GM12878 (cell line): ENCODE results near the gene MGST3. TPM values are rescaled to one million over a fixed set of nuclear protein-coding genes. Genes with fewer than 3 reads are reported as not detected.

Source experiments
- BRCA1 ChIP-seq: IDR thresholded peaks from 2 replicates; pipeline ENCODE4 v1.6.1; 2011; ENCODE audit warnings: low read depth, low read length, improper control_type of control experiment
- CHD4 ChIP-seq: fragments of 200-600 bp; sonication (generic); IDR thresholded peaks from 2 replicates; pipeline ENCODE4 v1.6.1; 2016; ENCODE audit warnings: mild to moderate bottlenecking
- GABPA ChIP-seq: IDR thresholded peaks from 2 replicates; pipeline ENCODE4 v1.6.1; 2014; ENCODE audit warnings: antibody characterized with exemption, low read depth, mild to moderate bottlenecking, inconsistent platforms
- POLR2AphosphoS5 ChIP-seq: IDR thresholded peaks from 2 replicates; pipeline ENCODE4 v1.6.1; 2011; ENCODE audit warnings: mild to moderate bottlenecking, low read length, inconsistent platforms
- RUNX3 ChIP-seq: IDR thresholded peaks from 2 replicates; pipeline ENCODE4 v1.6.1; 2012; ENCODE audit warnings: low read length, inconsistent platforms
- SMAD5 ChIP-seq: IDR thresholded peaks from 2 replicates; pipeline ENCODE4 v1.6.1; 2016; ENCODE audit warnings: antibody characterized with exemption, low read depth
- ZNF217 ChIP-seq: fragments of 450-650 bp; IDR thresholded peaks from 2 replicates; pipeline ENCODE4 v1.6.1; 2017; ENCODE audit warnings: antibody characterized with exemption, mild to moderate bottlenecking
- polyA plus RNA-seq, 11 experiments: library from polyadenylated mRNA; depleted of rRNA in 4 of 11; unstranded in 6 of 11; stranded (reverse) in 5 of 11; fragments of >200 nt; fragmentation: Nextera tagmentation in 4 of 11; fragmentation: Illumina TruSeq in 1 of 11; extraction: Ambion mirVana in 4 of 11; extraction: Trizol in 1 of 11; gene quantifications; 1 replicate in 1 of 11; 2 replicates in 10 of 11; pipeline versions ENCODE4 v1.2.1 to v1.2.3, GENCODE V29; 2011 to 2016; ENCODE audit warnings: inconsistent platforms in 2 of 11, missing spikeins in 2 of 11, low read depth in 1 of 11
- total RNA-seq, 4 experiments: library from RNA; depleted of rRNA in 3 of 4; stranded (reverse); fragments of >200 nt in 3 of 4; fragmentation: Illumina TruSeq in 1 of 4; extraction: Trizol in 1 of 4; gene quantifications; 2 replicates each; pipeline versions ENCODE4 v1.2.1 to v1.2.3, GENCODE V29; 2013 to 2021
- TF ChIP-seq, protein P1 (sequence below): fragments of 450-650 bp; IDR thresholded peaks from 2 replicates; pipeline ENCODE4 v1.6.1; 2017; ENCODE audit warnings: low read depth, mild to moderate bottlenecking, moderate library complexity
- TF ChIP-seq, protein P2 (sequence below): IDR thresholded peaks from 2 replicates; pipeline ENCODE4 v1.6.1; 2012; ENCODE audit warnings: low read length, inconsistent platforms
- TF ChIP-seq, protein P3 (sequence below): IDR thresholded peaks from 2 replicates; pipeline ENCODE4 v1.6.1; 2011; ENCODE audit warnings: low read depth, low read length, improper control_type of control experiment, borderline replicate concordance
- TF ChIP-seq, protein P4 (sequence below), 3 experiments: IDR thresholded peaks in 2 of 3; conservative IDR thresholded peaks in 1 of 3; 2 replicates each; pipeline ENCODE4 v1.5.1; 2011; ENCODE audit warnings: low read depth in 3 of 3, low read length in 3 of 3, mild to moderate bottlenecking in 3 of 3, control low read depth in 2 of 3, moderate library complexity in 2 of 3, inconsistent platforms in 1 of 3, mixed read lengths in 1 of 3; ENCODE audit not compliant: control insufficient read depth in 2 of 3, insufficient read depth in 1 of 3; ENCODE audit errors: extremely low read depth in 1 of 3

Gene MGST3
- total and polyA plus RNA-seq, 10 of the 15 experiments (the other 5 are each of a cell fraction or from before 2014, with no cell fraction given): 37.3 to 145 (median 68.8) TPM

DNA sequence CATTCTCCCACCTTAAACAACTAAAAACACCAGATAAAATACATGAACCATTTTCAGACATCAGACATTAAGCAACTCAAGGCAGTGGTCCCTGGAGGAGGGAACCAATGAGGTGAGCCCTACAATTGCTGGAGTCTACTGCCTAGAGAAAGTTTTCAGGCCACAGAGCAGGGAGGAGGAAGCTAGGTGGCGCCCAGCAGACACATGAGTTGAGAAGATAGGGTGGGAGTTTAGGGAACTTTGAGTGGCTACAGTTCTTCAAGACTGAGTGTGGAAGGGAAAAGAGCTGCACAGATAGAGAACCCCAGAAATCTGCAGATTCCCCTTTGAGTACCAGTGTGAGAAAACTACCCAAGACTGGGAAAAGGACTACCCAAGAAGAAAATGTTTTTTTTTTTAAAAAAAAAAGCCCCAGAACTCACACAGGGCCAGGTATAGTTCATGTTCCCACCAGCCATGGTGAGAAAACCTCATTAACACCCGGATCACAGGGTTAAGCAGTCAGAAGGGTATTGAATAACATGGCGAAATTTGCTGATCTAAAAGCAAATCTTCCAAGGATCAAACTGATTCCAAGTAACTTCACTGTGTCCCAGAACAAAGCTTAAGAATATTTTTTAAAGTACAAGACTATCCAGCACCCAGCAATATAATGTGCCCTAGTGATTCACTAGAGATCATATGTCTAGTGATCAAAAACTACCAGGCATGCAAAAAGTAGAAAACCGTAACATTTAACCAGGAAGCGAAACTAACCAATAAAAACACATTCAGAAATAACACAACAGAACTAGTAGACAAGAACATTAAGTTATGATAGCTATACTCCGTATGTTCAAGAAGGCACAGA is 55.3 kb downstream of the MGST3 start (continued):
- TF ChIP-seq, protein P1, sequence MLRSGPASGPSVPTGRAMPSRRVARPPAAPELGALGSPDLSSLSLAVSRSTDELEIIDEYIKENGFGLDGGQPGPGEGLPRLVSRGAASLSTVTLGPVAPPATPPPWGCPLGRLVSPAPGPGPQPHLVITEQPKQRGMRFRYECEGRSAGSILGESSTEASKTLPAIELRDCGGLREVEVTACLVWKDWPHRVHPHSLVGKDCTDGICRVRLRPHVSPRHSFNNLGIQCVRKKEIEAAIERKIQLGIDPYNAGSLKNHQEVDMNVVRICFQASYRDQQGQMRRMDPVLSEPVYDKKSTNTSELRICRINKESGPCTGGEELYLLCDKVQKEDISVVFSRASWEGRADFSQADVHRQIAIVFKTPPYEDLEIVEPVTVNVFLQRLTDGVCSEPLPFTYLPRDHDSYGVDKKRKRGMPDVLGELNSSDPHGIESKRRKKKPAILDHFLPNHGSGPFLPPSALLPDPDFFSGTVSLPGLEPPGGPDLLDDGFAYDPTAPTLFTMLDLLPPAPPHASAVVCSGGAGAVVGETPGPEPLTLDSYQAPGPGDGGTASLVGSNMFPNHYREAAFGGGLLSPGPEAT: no peak
- 0 out of 2 replicates have a peak, but pooled peaks have one; percentile 22 for TF ChIP-seq ZNF217
- TF ChIP-seq RUNX3: peak; percentile 37; the same call in 1 of the 2 replicates
- TF ChIP-seq, protein P2, sequence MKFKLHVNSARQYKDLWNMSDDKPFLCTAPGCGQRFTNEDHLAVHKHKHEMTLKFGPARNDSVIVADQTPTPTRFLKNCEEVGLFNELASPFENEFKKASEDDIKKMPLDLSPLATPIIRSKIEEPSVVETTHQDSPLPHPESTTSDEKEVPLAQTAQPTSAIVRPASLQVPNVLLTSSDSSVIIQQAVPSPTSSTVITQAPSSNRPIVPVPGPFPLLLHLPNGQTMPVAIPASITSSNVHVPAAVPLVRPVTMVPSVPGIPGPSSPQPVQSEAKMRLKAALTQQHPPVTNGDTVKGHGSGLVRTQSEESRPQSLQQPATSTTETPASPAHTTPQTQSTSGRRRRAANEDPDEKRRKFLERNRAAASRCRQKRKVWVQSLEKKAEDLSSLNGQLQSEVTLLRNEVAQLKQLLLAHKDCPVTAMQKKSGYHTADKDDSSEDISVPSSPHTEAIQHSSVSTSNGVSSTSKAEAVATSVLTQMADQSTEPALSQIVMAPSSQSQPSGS: peak; percentile 42; the same call in 1 of the 2 replicates
- TF ChIP-seq SMAD5: no peak
- no peak for TF ChIP-seq BRCA1
- TF ChIP-seq GABPA: no peak
- TF ChIP-seq, protein P3, sequence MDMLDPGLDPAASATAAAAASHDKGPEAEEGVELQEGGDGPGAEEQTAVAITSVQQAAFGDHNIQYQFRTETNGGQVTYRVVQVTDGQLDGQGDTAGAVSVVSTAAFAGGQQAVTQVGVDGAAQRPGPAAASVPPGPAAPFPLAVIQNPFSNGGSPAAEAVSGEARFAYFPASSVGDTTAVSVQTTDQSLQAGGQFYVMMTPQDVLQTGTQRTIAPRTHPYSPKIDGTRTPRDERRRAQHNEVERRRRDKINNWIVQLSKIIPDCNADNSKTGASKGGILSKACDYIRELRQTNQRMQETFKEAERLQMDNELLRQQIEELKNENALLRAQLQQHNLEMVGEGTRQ: no peak
- no peak for TF ChIP-seq POLR2AphosphoS5
- TF ChIP-seq, protein P4, sequence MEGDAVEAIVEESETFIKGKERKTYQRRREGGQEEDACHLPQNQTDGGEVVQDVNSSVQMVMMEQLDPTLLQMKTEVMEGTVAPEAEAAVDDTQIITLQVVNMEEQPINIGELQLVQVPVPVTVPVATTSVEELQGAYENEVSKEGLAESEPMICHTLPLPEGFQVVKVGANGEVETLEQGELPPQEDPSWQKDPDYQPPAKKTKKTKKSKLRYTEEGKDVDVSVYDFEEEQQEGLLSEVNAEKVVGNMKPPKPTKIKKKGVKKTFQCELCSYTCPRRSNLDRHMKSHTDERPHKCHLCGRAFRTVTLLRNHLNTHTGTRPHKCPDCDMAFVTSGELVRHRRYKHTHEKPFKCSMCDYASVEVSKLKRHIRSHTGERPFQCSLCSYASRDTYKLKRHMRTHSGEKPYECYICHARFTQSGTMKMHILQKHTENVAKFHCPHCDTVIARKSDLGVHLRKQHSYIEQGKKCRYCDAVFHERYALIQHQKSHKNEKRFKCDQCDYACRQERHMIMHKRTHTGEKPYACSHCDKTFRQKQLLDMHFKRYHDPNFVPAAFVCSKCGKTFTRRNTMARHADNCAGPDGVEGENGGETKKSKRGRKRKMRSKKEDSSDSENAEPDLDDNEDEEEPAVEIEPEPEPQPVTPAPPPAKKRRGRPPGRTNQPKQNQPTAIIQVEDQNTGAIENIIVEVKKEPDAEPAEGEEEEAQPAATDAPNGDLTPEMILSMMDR (IDR thresholded peaks at IDR 0.05 in 2 of 3, conservative IDR thresholded peaks at IDR 0.05 in 1 of 3; ENCODE audit: control insufficient read depth in 2 of 3, extremely low read depth in 1 of 3, insufficient read depth in 1 of 3, low read depth in 3 of 3, low read length in 3 of 3): peak; percentile 25 to 44 (median 26); a peak in 3 of 6 replicates
- no peak for TF ChIP-seq CHD4
